GM18508 (cell line): Measurements from ENCODE around the gene DIS3L2.
"Not testable (repeated sequence)": the region's sequence is repeated elsewhere in the genome, so short reads cannot be mapped to it uniquely, and the experiment has no call there.

Experiments
- ATAC-seq: cut with Tn5 transposase; IDR thresholded peaks from one replicate; pipeline ENCODE4 v1.9.1; 2021; ENCODE audit warnings: moderate number of reproducible peaks; ENCODE audit not compliant: insufficient read depth, unreplicated experiment

Gene DIS3L2

DNA sequence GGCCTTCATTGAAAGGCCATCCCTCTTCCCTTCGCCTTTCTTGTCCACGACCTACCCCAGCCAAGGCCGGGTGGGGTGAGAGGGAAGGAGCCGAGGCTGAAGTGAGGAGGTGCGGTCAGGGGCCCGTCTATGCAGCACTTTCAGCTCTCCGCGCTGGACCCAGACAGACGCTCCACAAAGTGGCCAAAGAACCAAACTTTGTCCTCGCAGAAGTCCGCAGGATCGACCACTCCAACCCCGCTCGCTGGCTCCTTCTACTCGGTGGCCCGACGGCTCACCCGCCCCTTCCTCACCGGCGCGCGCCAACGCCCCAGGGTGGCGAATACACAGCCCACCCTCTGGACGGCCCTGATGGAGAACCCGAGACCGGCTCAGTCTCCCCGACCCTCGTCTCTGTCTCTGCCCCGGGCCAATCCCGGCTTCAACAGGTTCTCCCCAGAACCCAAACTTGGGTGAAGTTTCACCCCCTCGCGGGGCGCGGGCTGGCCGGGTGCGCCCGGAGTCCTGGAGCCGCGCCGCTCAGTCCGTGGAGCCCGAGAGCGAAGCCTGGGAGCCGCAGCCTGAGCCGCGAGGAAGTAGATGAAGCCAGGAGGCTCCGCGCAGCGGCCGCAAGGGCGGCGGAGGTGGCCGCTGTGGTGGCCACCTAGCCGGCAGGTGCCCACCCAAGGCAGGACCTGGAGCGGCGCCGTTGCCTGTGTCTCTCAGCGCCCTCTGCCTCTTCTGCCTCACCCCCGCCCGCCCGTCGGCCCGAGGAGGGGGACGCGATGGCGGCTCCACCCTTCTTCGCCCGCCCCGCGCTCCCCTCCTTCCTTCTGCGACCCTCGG lies 390.4 kb downstream of the DIS3L2 start:
- ATAC-seq: no peak

DNA sequence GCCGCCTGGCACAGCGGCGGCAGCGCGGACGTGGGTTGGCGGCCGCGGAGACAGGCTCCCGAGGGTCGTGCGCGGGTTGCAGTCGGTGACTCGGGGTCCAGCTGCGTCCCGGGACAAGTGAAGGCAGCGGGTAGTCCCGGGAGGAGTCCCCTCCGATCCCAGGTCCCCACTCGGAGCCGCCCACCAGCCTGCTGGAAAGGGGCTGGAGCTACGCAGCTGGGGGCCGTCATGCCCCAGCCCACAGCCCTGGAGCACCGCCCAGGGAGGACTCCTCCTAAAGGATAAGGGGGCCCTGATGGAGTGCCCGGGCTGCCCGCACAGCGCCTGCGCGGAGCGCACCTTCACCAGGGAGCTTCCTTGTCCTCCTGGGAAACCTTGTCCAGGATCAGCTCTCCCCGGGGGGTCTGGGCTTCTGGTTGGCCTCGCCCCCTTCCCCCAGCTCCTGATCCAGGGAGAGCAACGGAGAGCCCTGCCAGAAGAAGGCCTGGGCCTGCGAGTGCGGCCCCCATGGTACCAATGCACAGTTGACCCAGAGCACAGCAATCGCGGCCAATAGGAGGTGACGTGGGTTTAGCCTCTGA lies 391.1 kb downstream of the DIS3L2 start:
- no peak for ATAC-seq

GRCh38 chr2:232353096-232353495 lies 391.6 kb downstream of the DIS3L2 start:
- ATAC-seq: no peak

DNA sequence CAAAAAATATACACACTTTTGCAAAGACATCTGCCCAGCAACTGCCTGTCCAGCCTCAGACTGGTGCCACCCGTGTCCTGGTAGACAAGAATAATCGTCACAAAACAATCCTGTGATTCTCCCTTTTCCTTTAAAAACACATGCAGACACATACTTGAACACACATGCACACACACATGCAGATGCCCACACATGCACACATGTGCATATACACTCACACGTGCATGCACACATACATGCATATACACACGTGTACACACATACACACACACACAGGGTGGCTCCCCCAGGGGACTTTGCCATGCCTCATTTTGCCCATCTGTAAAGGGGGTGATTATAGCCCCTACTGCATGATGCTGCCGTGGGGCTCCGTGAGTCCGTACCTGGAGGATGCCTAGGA lies 392.1 kb downstream of the DIS3L2 start:
- ATAC-seq: no peak

DNA sequence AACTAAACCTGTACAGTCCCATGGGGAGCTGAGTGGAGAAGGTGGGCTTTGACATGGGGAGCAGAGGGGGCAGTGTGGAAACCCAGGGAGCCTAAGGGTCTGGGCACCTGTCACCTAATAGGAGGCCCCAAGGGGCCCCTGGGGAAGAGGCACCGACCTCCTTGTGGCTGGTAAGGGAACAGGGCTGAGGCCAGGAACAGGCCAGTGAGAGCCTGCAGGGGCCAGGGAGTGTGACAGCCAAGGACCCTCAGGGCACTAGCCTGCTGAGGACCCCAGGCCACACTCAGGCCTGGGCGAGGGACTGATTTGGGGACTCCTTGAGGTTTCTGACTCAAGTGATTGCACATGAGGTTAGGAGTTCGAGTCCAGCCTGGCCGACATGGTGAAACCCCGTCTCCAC lies 392.6 kb downstream of the DIS3L2 start:
- ATAC-seq: no peak

DNA sequence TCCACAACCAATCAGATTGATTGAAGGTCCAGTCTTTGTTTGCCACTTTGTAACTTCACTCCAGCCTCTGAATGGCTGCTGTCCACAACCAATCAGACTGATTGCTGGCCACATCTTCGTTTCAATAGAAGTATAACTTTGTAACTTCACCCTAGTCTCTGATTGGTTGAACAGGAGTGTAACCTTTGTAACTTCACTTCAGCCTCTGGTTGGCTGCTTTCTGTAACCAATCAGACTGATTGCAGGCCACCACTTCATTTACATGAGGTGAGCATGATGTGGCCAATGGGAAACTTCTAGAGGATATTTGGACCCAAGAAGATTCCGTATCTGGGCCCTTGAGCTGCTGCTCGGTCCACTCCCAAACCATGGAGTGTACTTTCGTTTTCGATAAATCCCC lies 400.1 kb downstream of the DIS3L2 start:
- ATAC-seq: no peak

DNA sequence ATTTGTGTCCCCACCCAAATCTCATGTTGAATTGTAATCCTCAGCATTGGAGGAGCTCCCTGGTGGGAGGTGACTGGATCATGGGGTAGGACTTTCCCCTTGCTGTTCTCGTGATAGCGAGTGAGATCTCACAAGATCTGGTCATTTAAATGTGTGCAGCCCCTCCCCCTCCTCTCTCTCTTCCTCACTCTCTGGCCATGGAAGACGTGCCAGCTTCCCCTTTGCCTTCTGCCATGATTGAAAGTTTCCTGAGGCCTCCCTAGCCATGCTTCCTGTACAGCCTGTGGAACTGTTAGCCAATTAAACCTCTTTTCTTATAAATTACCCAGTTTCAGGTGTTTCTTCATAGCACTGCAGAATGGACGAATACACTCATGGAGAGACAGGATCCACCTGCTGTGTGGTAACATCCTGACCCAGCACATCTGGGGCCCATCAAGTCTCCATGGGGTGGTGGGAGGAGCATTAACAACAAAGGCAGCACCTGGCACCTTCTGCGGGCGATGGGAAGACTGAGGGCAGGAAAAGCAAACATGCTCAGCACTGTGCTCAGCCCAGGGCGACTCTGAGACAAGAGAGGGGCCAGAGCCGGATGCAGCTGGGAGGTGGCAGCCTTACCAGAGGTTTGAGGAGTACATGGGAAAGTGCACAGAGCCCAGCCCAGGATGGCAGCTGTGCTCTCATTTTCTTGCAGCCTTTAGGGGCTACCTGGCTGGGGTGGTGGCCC lies 400.8 kb downstream of the DIS3L2 start:
- no peak for ATAC-seq

DNA sequence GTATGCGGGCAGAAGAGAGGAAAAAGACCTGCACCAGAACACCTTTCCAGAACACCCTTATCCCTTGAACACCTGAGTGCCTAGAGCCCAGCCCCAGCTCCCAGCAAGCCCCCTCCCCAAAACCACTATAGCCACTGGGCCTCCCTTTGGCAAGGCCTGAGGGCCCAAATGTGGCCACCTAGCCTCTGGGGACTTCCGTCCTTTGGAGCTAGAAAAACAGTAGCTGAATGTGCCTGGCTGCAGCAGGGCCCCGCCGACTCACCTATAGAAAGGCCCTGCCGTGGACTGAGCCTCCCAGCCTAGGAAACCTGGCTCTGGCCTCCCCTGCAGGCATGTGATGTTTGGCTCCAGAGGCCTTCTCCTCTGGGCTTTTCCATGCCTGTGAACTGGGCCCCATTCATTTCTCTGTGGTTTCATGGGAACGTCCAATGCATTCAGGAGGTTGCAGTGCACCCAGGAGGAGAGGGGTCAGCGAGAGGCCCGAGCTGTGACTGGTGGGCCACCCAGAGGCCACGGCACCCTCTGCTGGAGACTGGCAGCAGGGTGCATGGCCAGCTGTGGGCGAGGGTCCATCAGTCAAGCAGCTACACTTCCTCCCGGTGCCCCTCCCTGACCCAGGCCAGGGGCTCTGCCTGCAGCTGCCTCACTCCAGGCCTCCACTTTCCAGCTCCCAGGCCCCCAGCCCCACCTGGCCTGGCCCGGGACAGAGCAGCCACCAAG lies 401.7 kb downstream of the DIS3L2 start:
- ATAC-seq: not testable (repeated sequence)

GRCh38 chr2:232363784-232364615 lies 402.5 kb downstream of the DIS3L2 start:
- ATAC-seq: no peak

GRCh38 chr2:232364806-232365594 lies 403.5 kb downstream of the DIS3L2 start:
- not testable (repeated sequence) for ATAC-seq

DNA sequence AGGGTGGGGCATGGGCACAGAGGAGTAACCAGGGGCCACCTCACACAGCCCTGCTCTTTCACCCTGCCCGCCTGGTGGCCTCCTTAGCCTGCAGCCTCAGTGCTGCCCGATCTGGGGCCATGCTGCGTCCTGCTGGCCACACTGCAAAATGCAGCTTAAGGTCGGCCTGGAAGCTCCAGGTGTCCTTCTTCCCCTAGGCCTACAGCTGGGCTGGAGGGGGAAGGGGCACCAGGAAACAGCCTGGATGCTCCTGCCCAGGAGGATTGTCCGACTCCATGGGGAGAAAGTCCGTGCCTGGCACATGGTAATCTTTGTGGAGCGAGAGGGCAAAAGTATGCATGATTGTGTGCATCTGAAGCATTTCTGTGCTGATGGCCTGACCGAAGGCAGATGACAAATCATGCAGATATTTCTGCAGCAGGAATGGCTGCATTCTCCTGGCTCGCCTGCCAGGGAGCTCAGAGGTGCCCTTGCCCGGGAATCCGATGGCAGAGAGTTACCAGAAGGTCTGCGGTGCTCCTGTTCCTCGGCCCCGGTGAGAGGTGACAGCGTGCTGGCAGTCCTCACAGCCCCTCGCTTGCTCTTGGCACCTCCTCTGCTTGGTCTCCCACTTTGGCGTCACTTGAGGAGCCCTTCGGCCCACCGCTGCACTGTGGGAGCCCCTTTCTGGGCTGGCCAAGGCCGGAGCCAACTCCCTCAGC lies 404.3 kb downstream of the DIS3L2 start:
- ATAC-seq: no peak

DNA sequence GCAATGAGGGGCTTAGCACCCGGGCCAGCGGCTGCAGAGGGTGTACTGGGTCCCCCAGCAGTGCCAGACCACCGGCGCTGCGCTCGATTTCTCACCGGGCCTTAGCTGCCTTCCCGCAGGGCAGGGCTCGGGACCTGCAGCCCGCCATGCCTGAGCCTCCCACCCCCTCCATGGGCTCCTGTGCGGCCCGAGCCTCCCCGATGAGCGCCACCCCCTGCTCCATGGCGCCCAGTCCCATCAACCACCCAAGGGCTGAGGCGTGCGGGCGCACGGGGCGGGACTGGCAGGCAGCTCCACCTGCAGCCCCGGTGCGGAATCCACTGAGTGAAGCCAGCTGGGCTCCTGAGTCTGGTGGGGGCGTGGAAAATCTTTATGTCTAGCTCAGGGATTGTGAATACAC lies 404.9 kb downstream of the DIS3L2 start:
- not testable (repeated sequence) for ATAC-seq

- ATAC-seq: no peak
Observed at GRCh38 chr2:232367016-232367415, 405.5 kb downstream of the DIS3L2 start.

DNA sequence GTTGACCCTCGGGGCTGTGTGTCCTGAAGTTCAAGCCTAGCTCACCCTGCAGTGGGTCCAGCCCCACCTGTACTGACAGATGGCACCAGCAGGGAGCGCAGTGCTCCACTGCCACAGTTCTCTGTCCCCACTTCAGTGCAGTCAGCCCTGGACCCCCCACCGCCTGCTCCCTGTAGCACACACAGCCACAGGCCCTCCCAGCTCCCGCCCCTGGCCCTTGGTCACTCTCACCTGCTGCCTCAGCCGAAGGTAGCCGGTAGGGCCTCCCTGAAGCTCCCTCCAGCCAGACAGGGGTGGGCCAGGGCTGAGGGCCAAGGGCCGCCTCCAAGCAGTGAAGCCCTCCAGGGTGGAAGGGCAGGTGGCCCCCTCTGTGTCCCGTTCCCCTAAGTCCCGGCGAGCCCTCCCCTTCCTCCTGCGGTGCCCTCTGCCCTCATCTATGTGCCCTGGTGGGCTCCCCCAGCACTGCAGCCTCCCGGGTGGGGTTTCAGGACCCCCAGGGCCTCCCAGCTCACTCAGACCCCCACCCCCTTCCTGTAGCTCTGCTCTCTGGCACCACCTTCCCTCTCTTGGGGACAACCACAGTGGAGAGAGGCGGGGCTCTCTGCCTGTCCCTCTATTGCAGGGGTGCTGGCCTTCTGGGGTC lies 406.2 kb downstream of the DIS3L2 start:
- ATAC-seq: no peak

- no peak for ATAC-seq
Observed at GRCh38 chr2:232368311-232368731, 406.8 kb downstream of the DIS3L2 start.

GRCh38 chr2:232369126-232369951 lies 407.8 kb downstream of the DIS3L2 start:
- no peak for ATAC-seq

- ATAC-seq: not testable (repeated sequence)
Observed at GRCh38 chr2:232370007-232370406, 408.5 kb downstream of the DIS3L2 start.
